Femur (tissue), 1 donor: Measurements from ENCODE around the gene SLC2A11.
"Not testable (repeated sequence)": the region's sequence is repeated elsewhere in the genome, so short reads cannot be mapped to it uniquely, and the experiment has no call there.

Experiments
- DNase-seq: peaks from one replicate; pipeline ENCODE4 v3.0.0-alpha.2; 2017

Gene SLC2A11

GRCh38 chr22:23847991-23848864 is 9.4 kb upstream of the SLC2A11 start:
- no peak for DNase-seq

GRCh38 chr22:23849009-23850006 is 8.4 kb upstream of the SLC2A11 start:
- peak; percentile 90 for DNase-seq

GRCh38 chr22:23850136-23850611 is 7.5 kb upstream of the SLC2A11 start:
- DNase-seq, result no peak

GRCh38 chr22:23856721-23857605 is 712 bp upstream of the SLC2A11 start:
- peak; percentile 69 for DNase-seq

GRCh38 chr22:23858484-23858815 is 775 bp downstream of the SLC2A11 start:
- no peak for DNase-seq

- DNase-seq, result no peak
Measured at GRCh38 chr22:23859201-23859600, 1.5 kb downstream of the SLC2A11 start.

GRCh38 chr22:23860187-23860586 is 2.5 kb downstream of the SLC2A11 start:
- DNase-seq, result not testable (repeated sequence)

- no peak for DNase-seq
Measured at GRCh38 chr22:23862103-23862502, 4.4 kb downstream of the SLC2A11 start.

- not testable (repeated sequence) for DNase-seq
Measured at GRCh38 chr22:23864499-23865154, 7.0 kb downstream of the SLC2A11 start.

GRCh38 chr22:23868580-23868979 is 10.9 kb downstream of the SLC2A11 start:
- no peak for DNase-seq

GRCh38 chr22:23874871-23875270 is 17.2 kb downstream of the SLC2A11 start:
- DNase-seq, result no peak

- DNase-seq, result no peak
Measured at GRCh38 chr22:23875801-23876200, 18.1 kb downstream of the SLC2A11 start.

GRCh38 chr22:23877566-23877965 is 19.9 kb downstream of the SLC2A11 start:
- no peak for DNase-seq

- no peak for DNase-seq
Measured at GRCh38 chr22:23878219-23878618, 20.5 kb downstream of the SLC2A11 start.

GRCh38 chr22:23882370-23882769 is 24.7 kb downstream of the SLC2A11 start:
- no peak for DNase-seq

- DNase-seq, result no peak
Measured at GRCh38 chr22:23883658-23884057, 26.0 kb downstream of the SLC2A11 start.

GRCh38 chr22:23884140-23884539 is 26.5 kb downstream of the SLC2A11 start:
- no peak for DNase-seq

- no peak for DNase-seq
Measured at GRCh38 chr22:23888615-23889401, 31.1 kb downstream of the SLC2A11 start.

GRCh38 chr22:23889620-23890019 is 31.9 kb downstream of the SLC2A11 start:
- DNase-seq, result no peak

GRCh38 chr22:23891726-23892125 is 34.1 kb downstream of the SLC2A11 start:
- no peak for DNase-seq

- no peak for DNase-seq
Measured at GRCh38 chr22:23892130-23892529, 34.5 kb downstream of the SLC2A11 start.
